ENCODE results near the gene PTP4A2. TPM values are rescaled to one million over a fixed set of nuclear protein-coding genes. Genes with fewer than 3 reads are reported as not detected.
"Not testable (repeated sequence)": the region's sequence is repeated elsewhere in the genome, so short reads cannot be mapped to it uniquely, and the experiment has no call there.

PTP4A2 gene
- total RNA-seq, 2 experiments from 2014 or later: 401 to 507 TPM

- ATAC-seq: peak; percentile 69
- no peak for DNase-seq
- H3K9me3 Mint-ChIP-seq (ENCODE audit: low read depth): no peaks in the 10 kb centered on the region
- H3K36me3 Mint-ChIP-seq: peaks cover 84% of the 10 kb centered on the region
- H3K27me3 Mint-ChIP-seq: no peaks in the 10 kb centered on the region
- H3K4me3 Mint-ChIP-seq: no peak overlapping the region
- H3K4me1 Mint-ChIP-seq: peaks cover 64% of the 10 kb centered on the region
- CTCF ChIA-PET: interaction anchor here (0.7 to 5.5 kb wide), 8 partner anchors 10 to 93 kb away, joined by 3 to 30 read pairs (median 6); partner anchors contain the start of gene PTP4A2
- peak overlapping the region; percentile 47 for H3K27ac Mint-ChIP-seq
Observed at GRCh38 chr1:31910933-31911332, 27.2 kb downstream of the PTP4A2 start.

- Mint-ChIP-seq H3K4me3 (no peak overlapping the region), H3K4me1 (peaks cover 56% of the 10 kb centered on the region), H3K9me3 (ENCODE audit: low read depth) (no peaks in the 10 kb centered on the region), H3K36me3 (peaks cover 84% of the 10 kb centered on the region), H3K27ac (peak overlapping the region; percentile 20), H3K27me3 (no peaks in the 10 kb centered on the region)
- ATAC-seq: no peak
- no peak for DNase-seq
- CTCF ChIA-PET: interaction anchor here (0.7 to 1.9 kb wide), 5 partner anchors 9 to 72 kb away, joined by 3 to 5 read pairs (median 3); no protein-coding TSS in a partner anchor
Observed at GRCh38 chr1:31909691-31910090, 28.5 kb downstream of the PTP4A2 start.

GRCh38 chr1:31906557-31906956, 31.6 kb downstream of the PTP4A2 start:
- no peak for ATAC-seq
- CTCF ChIA-PET: interaction anchor here (0.8 to 2.7 kb wide), 4 partner anchors 31 to 96 kb away, joined by 3 to 10 read pairs (median 4); partner anchors contain the start of gene PTP4A2
- Mint-ChIP-seq H3K27me3 (no peaks in the 10 kb centered on the region), H3K27ac (no peak overlapping the region), H3K4me1 (peaks cover 41% of the 10 kb centered on the region), H3K9me3 (ENCODE audit: low read depth) (no peaks in the 10 kb centered on the region), H3K4me3 (no peak overlapping the region), H3K36me3 (peaks cover 63% of the 10 kb centered on the region)
- no peak for DNase-seq

- peaks cover 35% of the 10 kb centered on the region for H3K4me1 Mint-ChIP-seq
- peaks cover 56% of the 10 kb centered on the region for H3K36me3 Mint-ChIP-seq
- H3K9me3 Mint-ChIP-seq (ENCODE audit: low read depth): no peaks in the 10 kb centered on the region
- peak overlapping the region; percentile 58 for H3K27ac Mint-ChIP-seq
- H3K4me3 Mint-ChIP-seq: no peak overlapping the region
- no peak for DNase-seq
- ATAC-seq: no peak
- no peaks in the 10 kb centered on the region for H3K27me3 Mint-ChIP-seq
- CTCF ChIA-PET: interaction anchor here (0.6 to 2.8 kb wide), 8 partner anchors 10 to 117 kb away, joined by 3 to 10 read pairs (median 3); partner anchors contain the start of gene PTP4A2
Observed at GRCh38 chr1:31905681-31906080, 32.5 kb downstream of the PTP4A2 start.

GRCh38 chr1:31905093-31905509, 33.1 kb downstream of the PTP4A2 start:
- no peak for ATAC-seq
- Mint-ChIP-seq H3K27ac (no peak overlapping the region), H3K4me1 (peaks cover 35% of the 10 kb centered on the region)

GRCh38 chr1:31904339-31905092, 33.7 kb downstream of the PTP4A2 start:
- Mint-ChIP-seq H3K4me3 (no peak overlapping the region), H3K27ac (peak overlapping the region; percentile 18), H3K36me3 (peaks cover 46% of the 10 kb centered on the region), H3K9me3 (ENCODE audit: low read depth) (no peaks in the 10 kb centered on the region), H3K4me1 (peaks cover 30% of the 10 kb centered on the region), H3K27me3 (no peaks in the 10 kb centered on the region)
- ATAC-seq (no peak), DNase-seq (no peak)
- CTCF ChIA-PET: interaction anchor here (1.4 to 2.8 kb wide), 3 partner anchors 9 to 100 kb away, joined by 3 to 8 read pairs (median 6); no protein-coding TSS in a partner anchor

More at GRCh38 chr1:31905093-31905509, 33.1 kb downstream of the PTP4A2 start:
- H3K36me3 Mint-ChIP-seq: peaks cover 52% of the 10 kb centered on the region
- no peaks in the 10 kb centered on the region for H3K27me3 Mint-ChIP-seq
- H3K4me3 Mint-ChIP-seq: no peak overlapping the region
- CTCF ChIA-PET: interaction anchor here (0.6 to 2.8 kb wide), 8 partner anchors 8 to 116 kb away, joined by 3 to 10 read pairs (median 3); partner anchors contain the start of gene PTP4A2
- H3K9me3 Mint-ChIP-seq (ENCODE audit: low read depth): no peaks in the 10 kb centered on the region
- DNase-seq: no peak

- H3K27me3 Mint-ChIP-seq: no peaks in the 10 kb centered on the region
- DNase-seq (no peak), ATAC-seq (no peak)
- H3K4me1 Mint-ChIP-seq: peaks cover 20% of the 10 kb centered on the region
- H3K27ac Mint-ChIP-seq: peak overlapping the region; percentile 39
- CTCF ChIA-PET: interaction anchor here (0.6 to 2.2 kb wide), 5 partner anchors 10 to 61 kb away, joined by 3 to 7 read pairs (median 6); no protein-coding TSS in a partner anchor
- no peaks in the 10 kb centered on the region for H3K9me3 Mint-ChIP-seq (ENCODE audit: low read depth)
- H3K36me3 Mint-ChIP-seq: peaks cover 32% of the 10 kb centered on the region
- no peak overlapping the region for H3K4me3 Mint-ChIP-seq
Observed at GRCh38 chr1:31902510-31902860, 35.7 kb downstream of the PTP4A2 start.

GRCh38 chr1:31901838-31902509, 36.2 kb downstream of the PTP4A2 start:
- Mint-ChIP-seq H3K27me3 (no peaks in the 10 kb centered on the region), H3K4me1 (peaks cover 20% of the 10 kb centered on the region), H3K27ac (peak overlapping the region; percentile 39), H3K4me3 (no peak overlapping the region), H3K36me3 (peaks cover 28% of the 10 kb centered on the region), H3K9me3 (ENCODE audit: low read depth) (no peaks in the 10 kb centered on the region)
- peak; percentile 14 for ATAC-seq
- DNase-seq: no peak
- CTCF ChIA-PET: interaction anchor here (0.8 to 2.2 kb wide), 4 partner anchors 9 to 62 kb away, joined by 3 to 7 read pairs (median 5); no protein-coding TSS in a partner anchor

GRCh38 chr1:31900790-31901189, 37.4 kb downstream of the PTP4A2 start:
- no peak overlapping the region for H3K27ac Mint-ChIP-seq
- H3K27me3 Mint-ChIP-seq: no peaks in the 10 kb centered on the region
- DNase-seq: no peak
- no peak overlapping the region for H3K4me3 Mint-ChIP-seq
- no peaks in the 10 kb centered on the region for H3K9me3 Mint-ChIP-seq (ENCODE audit: low read depth)
- H3K36me3 Mint-ChIP-seq: peaks cover 18% of the 10 kb centered on the region
- no peak for ATAC-seq
- peaks cover 23% of the 10 kb centered on the region for H3K4me1 Mint-ChIP-seq
- CTCF ChIA-PET: interaction anchor here (0.7 to 2.2 kb wide), 2 partner anchors 8 to 9 kb away, joined by 3 to 7 read pairs; no protein-coding TSS in a partner anchor

- no peaks in the 10 kb centered on the region for H3K27me3 Mint-ChIP-seq
- CTCF ChIA-PET: no interaction called here
- H3K4me1 Mint-ChIP-seq: peaks cover 30% of the 10 kb centered on the region
- no peak for DNase-seq
- ATAC-seq: no peak
- H3K4me3 Mint-ChIP-seq: no peak overlapping the region
- H3K9me3 Mint-ChIP-seq (ENCODE audit: low read depth): peaks cover 6% of the 10 kb centered on the region
- H3K27ac Mint-ChIP-seq: no peak overlapping the region
- H3K36me3 Mint-ChIP-seq: peaks cover 24% of the 10 kb centered on the region
Observed at GRCh38 chr1:31897526-31898100, 40.6 kb downstream of the PTP4A2 start.

- H3K27ac Mint-ChIP-seq, CTCF ChIA-PET: not testable (repeated sequence)
Observed at GRCh38 chr1:31895474-31896198, 42.5 kb downstream of the PTP4A2 start.

GRCh38 chr1:31891280-31891679, 46.9 kb downstream of the PTP4A2 start:
- Mint-ChIP-seq H3K4me3 (peak overlapping the region; percentile 21), H3K9me3 (ENCODE audit: low read depth) (peaks cover 6% of the 10 kb centered on the region), H3K36me3 (peaks cover 28% of the 10 kb centered on the region), H3K27me3 (no peaks in the 10 kb centered on the region), H3K27ac (peak overlapping the region; percentile 93), H3K4me1 (peaks cover 54% of the 10 kb centered on the region)
- peak; percentile 71 for ATAC-seq
- CTCF ChIA-PET: interaction anchor here (0.5 to 1.9 kb wide), 6 partner anchors 12 to 288 kb away, joined by 3 to 7 read pairs (median 3); partner anchors contain the start of gene TXLNA
- peak; percentile 84 for DNase-seq

More at GRCh38 chr1:31895474-31896198, 42.5 kb downstream of the PTP4A2 start:
- not testable (repeated sequence) for ATAC-seq; DNase-seq; H3K27me3 Mint-ChIP-seq; H3K4me3 Mint-ChIP-seq; H3K9me3 Mint-ChIP-seq (ENCODE audit: low read depth)
- H3K4me1 Mint-ChIP-seq: peaks cover 33% of the 10 kb centered on the region
- peaks cover 21% of the 10 kb centered on the region for H3K36me3 Mint-ChIP-seq

All from activated CD8-positive, alpha-beta memory T cell treated with anti-CD3 and anti-CD28 coated beads, Interleukin-2, amount 10 ng/mL, durations not matched to agents 7 days and 5 days (primary cell).